ENCODE data around the gene ITSN2. TPM values are rescaled to one million over a fixed set of nuclear protein-coding genes. Genes with fewer than 3 reads are reported as not detected.
A peak's percentile ranks its signal among the peaks of the same experiment; 100 is the strongest.

The ITSN2 gene
- total RNA-seq, 1 experiment from 2014 or later = 126 TPM

- peaks cover 32% of the 10 kb centered on the region for H3K4me1 ChIP-seq (ENCODE audit: low read length)
- no peak overlapping the region for H3K4me3 ChIP-seq (ENCODE audit: low read length)
- H3K27me3 ChIP-seq (ENCODE audit: low read length) = no peaks in the 10 kb centered on the region
- H3K36me3 ChIP-seq (ENCODE audit: insufficient read depth, low read length) = peaks cover 77% of the 10 kb centered on the region
- H3K9me2 ChIP-seq (replicated peaks; ENCODE audit: insufficient read depth, low read length) = no peaks in the 10 kb centered on the region
- no peaks in the 10 kb centered on the region for H4K20me1 ChIP-seq (ENCODE audit: insufficient read depth, low read depth, low read length)
- no peak for DNase-seq
- no peak overlapping the region for H3K27ac ChIP-seq (ENCODE audit: low read length)
- no peak overlapping the region for H2AFZ ChIP-seq (ENCODE audit: low read length)
- peaks cover 45% of the 10 kb centered on the region for H3K79me2 ChIP-seq (ENCODE audit: low read length)
- H3K4me2 ChIP-seq (ENCODE audit: low read depth, low read length, poor library complexity, severe bottlenecking) = no peak overlapping the region
- no peaks in the 10 kb centered on the region for H3K9me3 ChIP-seq (ENCODE audit: low read length)
- H3K9ac ChIP-seq (ENCODE audit: low read length) = no peak overlapping the region
Measured at GRCh38 chr2:24272907-24273306, 87.4 kb downstream of the ITSN2 start.

- no peaks in the 10 kb centered on the region for H4K20me1 ChIP-seq (ENCODE audit: insufficient read depth, low read depth, low read length)
- H3K9ac ChIP-seq (ENCODE audit: low read length) = no peak overlapping the region
- no peak overlapping the region for H3K4me3 ChIP-seq (ENCODE audit: low read length)
- no peaks in the 10 kb centered on the region for H3K9me2 ChIP-seq (replicated peaks; ENCODE audit: insufficient read depth, low read length)
- H3K4me1 ChIP-seq (ENCODE audit: low read length) = peaks cover 29% of the 10 kb centered on the region
- no peak for DNase-seq
- H2AFZ ChIP-seq (ENCODE audit: low read length) = no peak overlapping the region
- peaks cover 82% of the 10 kb centered on the region for H3K36me3 ChIP-seq (ENCODE audit: insufficient read depth, low read length)
- H3K27me3 ChIP-seq (ENCODE audit: low read length) = no peaks in the 10 kb centered on the region
- H3K79me2 ChIP-seq (ENCODE audit: low read length) = peaks cover 41% of the 10 kb centered on the region
- H3K27ac ChIP-seq (ENCODE audit: low read length) = no peak overlapping the region
- no peaks in the 10 kb centered on the region for H3K9me3 ChIP-seq (ENCODE audit: low read length)
- H3K4me2 ChIP-seq (ENCODE audit: low read depth, low read length, poor library complexity, severe bottlenecking) = no peak overlapping the region
Measured at GRCh38 chr2:24272161-24272802, 88.1 kb downstream of the ITSN2 start.

- Histone ChIP-seq H3K9me3 (ENCODE audit: low read length) (no peaks in the 10 kb centered on the region), H3K27ac (ENCODE audit: low read length) (no peak overlapping the region), H3K79me2 (ENCODE audit: low read length) (peaks cover 30% of the 10 kb centered on the region), H4K20me1 (ENCODE audit: insufficient read depth, low read depth, low read length) (no peaks in the 10 kb centered on the region), H2AFZ (ENCODE audit: low read length) (no peak overlapping the region), H3K4me1 (ENCODE audit: low read length) (no peaks in the 10 kb centered on the region), H3K9me2 (replicated peaks; ENCODE audit: insufficient read depth, low read length) (no peaks in the 10 kb centered on the region), H3K27me3 (ENCODE audit: low read length) (no peaks in the 10 kb centered on the region), H3K4me2 (ENCODE audit: low read depth, low read length, poor library complexity, severe bottlenecking) (no peak overlapping the region), H3K4me3 (ENCODE audit: low read length) (no peak overlapping the region), H3K36me3 (ENCODE audit: insufficient read depth, low read length) (peaks cover 66% of the 10 kb centered on the region), H3K9ac (ENCODE audit: low read length) (no peak overlapping the region)
- no peak for DNase-seq
Measured at GRCh38 chr2:24269265-24269664, 91.1 kb downstream of the ITSN2 start.

GRCh38 chr2:24265212-24265611, 95.1 kb downstream of the ITSN2 start:
- peaks cover 55% of the 10 kb centered on the region for H3K36me3 ChIP-seq (ENCODE audit: insufficient read depth, low read length)

GRCh38 chr2:24262421-24262970, 97.8 kb downstream of the ITSN2 start:
- no peak overlapping the region for H2AFZ ChIP-seq (ENCODE audit: low read length)
- H3K27ac ChIP-seq (ENCODE audit: low read length) = peak overlapping the region; percentile 36
- H3K4me3 ChIP-seq (ENCODE audit: low read length) = no peak overlapping the region
- no peak overlapping the region for H3K4me2 ChIP-seq (ENCODE audit: low read depth, low read length, poor library complexity, severe bottlenecking)
- H3K4me1 ChIP-seq (ENCODE audit: low read length) = peaks cover 14% of the 10 kb centered on the region
- no peak overlapping the region for H3K9ac ChIP-seq (ENCODE audit: low read length)
- H3K9me2 ChIP-seq (replicated peaks; ENCODE audit: insufficient read depth, low read length) = no peaks in the 10 kb centered on the region
- H4K20me1 ChIP-seq (ENCODE audit: insufficient read depth, low read depth, low read length) = no peaks in the 10 kb centered on the region
- H3K36me3 ChIP-seq (ENCODE audit: insufficient read depth, low read length) = peaks cover 55% of the 10 kb centered on the region
- DNase-seq = no peak
- H3K9me3 ChIP-seq (ENCODE audit: low read length) = no peaks in the 10 kb centered on the region
- H3K27me3 ChIP-seq (ENCODE audit: low read length) = no peaks in the 10 kb centered on the region
- H3K79me2 ChIP-seq (ENCODE audit: low read length) = peaks cover 10% of the 10 kb centered on the region

More at GRCh38 chr2:24265212-24265611, 95.1 kb downstream of the ITSN2 start:
- Histone ChIP-seq H2AFZ (ENCODE audit: low read length) (no peak overlapping the region), H3K27me3 (ENCODE audit: low read length) (no peaks in the 10 kb centered on the region), H4K20me1 (ENCODE audit: insufficient read depth, low read depth, low read length) (no peaks in the 10 kb centered on the region), H3K4me2 (ENCODE audit: low read depth, low read length, poor library complexity, severe bottlenecking) (no peak overlapping the region), H3K4me1 (ENCODE audit: low read length) (peaks cover 14% of the 10 kb centered on the region), H3K27ac (ENCODE audit: low read length) (no peak overlapping the region), H3K9me2 (replicated peaks; ENCODE audit: insufficient read depth, low read length) (no peaks in the 10 kb centered on the region), H3K9me3 (ENCODE audit: low read length) (no peaks in the 10 kb centered on the region), H3K79me2 (ENCODE audit: low read length) (peaks cover 18% of the 10 kb centered on the region), H3K4me3 (ENCODE audit: low read length) (no peak overlapping the region), H3K9ac (ENCODE audit: low read length) (no peak overlapping the region)
- no peak for DNase-seq

- Histone ChIP-seq H4K20me1 (ENCODE audit: insufficient read depth, low read depth, low read length) (no peaks in the 10 kb centered on the region), H3K27ac (ENCODE audit: low read length) (peak overlapping the region; percentile 36), H3K4me2 (ENCODE audit: low read depth, low read length, poor library complexity, severe bottlenecking) (no peak overlapping the region)
Measured at GRCh38 chr2:24261441-24261840, 98.9 kb downstream of the ITSN2 start.

GRCh38 chr2:24259316-24259715, 101.0 kb downstream of the ITSN2 start:
- Histone ChIP-seq H4K20me1 (ENCODE audit: insufficient read depth, low read depth, low read length) (no peaks in the 10 kb centered on the region), H3K4me2 (ENCODE audit: low read depth, low read length, poor library complexity, severe bottlenecking) (no peak overlapping the region), H3K4me1 (ENCODE audit: low read length) (peaks cover 14% of the 10 kb centered on the region), H3K36me3 (ENCODE audit: insufficient read depth, low read length) (peaks cover 55% of the 10 kb centered on the region), H3K9me2 (replicated peaks; ENCODE audit: insufficient read depth, low read length) (no peaks in the 10 kb centered on the region), H2AFZ (ENCODE audit: low read length) (no peak overlapping the region), H3K27me3 (ENCODE audit: low read length) (no peaks in the 10 kb centered on the region), H3K79me2 (ENCODE audit: low read length) (peaks cover 18% of the 10 kb centered on the region), H3K9me3 (ENCODE audit: low read length) (no peaks in the 10 kb centered on the region), H3K4me3 (ENCODE audit: low read length) (no peak overlapping the region), H3K9ac (ENCODE audit: low read length) (no peak overlapping the region), H3K27ac (ENCODE audit: low read length) (no peak overlapping the region)
- no peak for DNase-seq

More at GRCh38 chr2:24261441-24261840, 98.9 kb downstream of the ITSN2 start:
- H3K4me3 ChIP-seq (ENCODE audit: low read length) = no peak overlapping the region
- no peaks in the 10 kb centered on the region for H3K9me3 ChIP-seq (ENCODE audit: low read length)
- H3K4me1 ChIP-seq (ENCODE audit: low read length) = peaks cover 14% of the 10 kb centered on the region
- H3K36me3 ChIP-seq (ENCODE audit: insufficient read depth, low read length) = peaks cover 56% of the 10 kb centered on the region
- no peaks in the 10 kb centered on the region for H3K27me3 ChIP-seq (ENCODE audit: low read length)
- H3K9ac ChIP-seq (ENCODE audit: low read length) = no peak overlapping the region
- H2AFZ ChIP-seq (ENCODE audit: low read length) = no peak overlapping the region
- no peak for DNase-seq
- H3K79me2 ChIP-seq (ENCODE audit: low read length) = peaks cover 14% of the 10 kb centered on the region
- H3K9me2 ChIP-seq (replicated peaks; ENCODE audit: insufficient read depth, low read length) = no peaks in the 10 kb centered on the region

GRCh38 chr2:24258718-24259117, 101.6 kb downstream of the ITSN2 start:
- Histone ChIP-seq H2AFZ (ENCODE audit: low read length) (no peak overlapping the region), H3K9ac (ENCODE audit: low read length) (no peak overlapping the region), H3K27ac (ENCODE audit: low read length) (no peak overlapping the region), H3K27me3 (ENCODE audit: low read length) (no peaks in the 10 kb centered on the region), H3K79me2 (ENCODE audit: low read length) (peaks cover 18% of the 10 kb centered on the region), H3K36me3 (ENCODE audit: insufficient read depth, low read length) (peaks cover 58% of the 10 kb centered on the region), H3K9me3 (ENCODE audit: low read length) (no peaks in the 10 kb centered on the region), H3K4me1 (ENCODE audit: low read length) (peaks cover 14% of the 10 kb centered on the region), H3K4me2 (ENCODE audit: low read depth, low read length, poor library complexity, severe bottlenecking) (no peak overlapping the region), H4K20me1 (ENCODE audit: insufficient read depth, low read depth, low read length) (no peaks in the 10 kb centered on the region), H3K9me2 (replicated peaks; ENCODE audit: insufficient read depth, low read length) (no peaks in the 10 kb centered on the region), H3K4me3 (ENCODE audit: low read length) (no peak overlapping the region)
- DNase-seq = no peak

All from Karpas-422 (cell line).